Keratinocyte (primary cell): ENCODE measurements around the gene UTF1.

ENCODE experiments used
- EZH2 ChIP-seq: IDR thresholded peaks from one replicate; pipeline ENCODE4 v1.6.1; 2012; ENCODE audit warnings: inconsistent platforms, mild to moderate bottlenecking, low read length, moderate library complexity
- TF ChIP-seq, protein P1 (sequence below), 3 experiments: IDR thresholded peaks in 1 of 3; conservative IDR thresholded peaks in 1 of 3; optimal IDR thresholded peaks in 1 of 3; 2 replicates in 2 of 3; 3 replicates in 1 of 3; pipeline versions ENCODE3 to v1.5.1; 2011; ENCODE audit warnings: low read length in 3 of 3, mild to moderate bottlenecking in 3 of 3, moderate library complexity in 2 of 3, control low read depth in 1 of 3, inconsistent platforms in 1 of 3; ENCODE audit not compliant: insufficient read depth in 2 of 3; ENCODE audit errors: extremely low read depth in 1 of 3

DNA sequence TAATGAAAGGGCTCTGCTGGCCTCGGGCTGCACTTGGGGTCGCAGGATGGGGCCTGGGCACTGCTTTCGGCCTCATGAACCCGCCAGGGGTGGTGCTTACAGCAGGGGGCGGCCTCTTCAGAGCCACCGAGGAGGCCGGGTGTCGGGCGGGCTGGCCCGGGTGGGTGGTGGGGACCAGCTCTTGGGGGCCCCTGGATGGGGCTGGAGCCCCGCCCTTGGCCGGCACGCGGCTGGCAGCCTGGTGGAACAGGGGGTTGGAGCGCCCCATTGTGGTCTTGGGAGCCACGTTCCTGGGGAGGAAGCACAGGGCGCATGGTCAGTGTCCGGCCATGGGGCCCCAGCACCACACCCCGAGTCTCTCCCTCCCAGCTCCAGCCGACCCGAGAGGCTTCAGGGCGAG is 37.8 kb downstream of the UTF1 start:
- TF ChIP-seq, protein P1, sequence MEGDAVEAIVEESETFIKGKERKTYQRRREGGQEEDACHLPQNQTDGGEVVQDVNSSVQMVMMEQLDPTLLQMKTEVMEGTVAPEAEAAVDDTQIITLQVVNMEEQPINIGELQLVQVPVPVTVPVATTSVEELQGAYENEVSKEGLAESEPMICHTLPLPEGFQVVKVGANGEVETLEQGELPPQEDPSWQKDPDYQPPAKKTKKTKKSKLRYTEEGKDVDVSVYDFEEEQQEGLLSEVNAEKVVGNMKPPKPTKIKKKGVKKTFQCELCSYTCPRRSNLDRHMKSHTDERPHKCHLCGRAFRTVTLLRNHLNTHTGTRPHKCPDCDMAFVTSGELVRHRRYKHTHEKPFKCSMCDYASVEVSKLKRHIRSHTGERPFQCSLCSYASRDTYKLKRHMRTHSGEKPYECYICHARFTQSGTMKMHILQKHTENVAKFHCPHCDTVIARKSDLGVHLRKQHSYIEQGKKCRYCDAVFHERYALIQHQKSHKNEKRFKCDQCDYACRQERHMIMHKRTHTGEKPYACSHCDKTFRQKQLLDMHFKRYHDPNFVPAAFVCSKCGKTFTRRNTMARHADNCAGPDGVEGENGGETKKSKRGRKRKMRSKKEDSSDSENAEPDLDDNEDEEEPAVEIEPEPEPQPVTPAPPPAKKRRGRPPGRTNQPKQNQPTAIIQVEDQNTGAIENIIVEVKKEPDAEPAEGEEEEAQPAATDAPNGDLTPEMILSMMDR (optimal IDR thresholded peaks at IDR 0.05 in 1 of 3, IDR thresholded peaks at IDR 0.05 in 1 of 3, conservative IDR thresholded peaks at IDR 0.05 in 1 of 3; ENCODE audit: extremely low read depth in 1 of 3, insufficient read depth in 2 of 3, low read length in 3 of 3) = no peak
- no peak for TF ChIP-seq EZH2
